Activated T-cell treated with anti-CD3 and anti-CD28 coated beads for 1 hour (primary cell): ENCODE results near the gene SPTBN5.

Source experiments
- DNase-seq: peaks from one replicate; pipeline ENCODE4 v3.0.0-alpha.2; 2020; ENCODE audit warnings: low read depth

The SPTBN5 gene

DNA sequence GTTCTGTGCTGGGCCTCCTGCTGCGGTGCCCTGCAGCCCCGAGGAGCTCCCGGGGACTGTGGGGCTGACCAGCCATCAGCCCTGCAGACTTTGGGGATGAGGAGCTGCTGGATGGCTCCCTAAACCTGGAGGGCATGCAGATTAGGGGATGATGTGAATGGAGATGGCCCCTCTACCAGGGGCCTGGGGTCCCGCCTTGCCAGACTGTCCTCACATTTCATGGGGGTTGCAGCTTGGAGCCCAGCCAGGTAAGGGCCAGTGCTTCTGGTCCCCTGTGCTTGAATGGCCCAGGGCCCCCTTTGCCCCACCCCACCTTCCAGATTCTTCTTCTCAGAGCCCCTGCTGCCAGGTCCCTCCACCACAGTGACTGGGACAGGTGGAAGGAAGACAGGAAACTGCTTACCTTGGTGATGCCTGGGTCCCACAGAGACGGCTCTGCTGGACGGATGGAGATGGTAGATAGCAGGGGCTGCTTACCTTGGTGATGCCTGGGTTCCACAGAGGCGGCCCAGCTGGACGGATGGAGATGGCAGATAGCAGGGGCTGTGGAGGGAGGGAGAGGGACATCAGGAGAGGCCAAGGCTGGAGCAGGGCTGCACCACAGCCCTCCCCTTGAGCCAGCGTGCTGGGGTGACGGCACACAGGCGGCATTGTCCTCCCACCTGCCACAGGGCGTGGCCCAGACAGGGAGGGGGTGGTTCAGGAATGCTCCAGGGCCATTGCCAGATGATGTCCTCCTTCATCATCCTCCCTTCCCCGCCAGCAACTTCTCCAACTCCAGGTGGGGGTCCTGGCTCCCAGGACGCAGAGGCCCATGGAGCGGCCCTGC lies at the start of gene SPTBN5:
Gene SPTBN5, minus strand, starts transcription at position 632 of the 829 bp plus-strand sequence. Its CDS starts 556 bp downstream, at position 76.
- DNase-seq: no peak

DNA sequence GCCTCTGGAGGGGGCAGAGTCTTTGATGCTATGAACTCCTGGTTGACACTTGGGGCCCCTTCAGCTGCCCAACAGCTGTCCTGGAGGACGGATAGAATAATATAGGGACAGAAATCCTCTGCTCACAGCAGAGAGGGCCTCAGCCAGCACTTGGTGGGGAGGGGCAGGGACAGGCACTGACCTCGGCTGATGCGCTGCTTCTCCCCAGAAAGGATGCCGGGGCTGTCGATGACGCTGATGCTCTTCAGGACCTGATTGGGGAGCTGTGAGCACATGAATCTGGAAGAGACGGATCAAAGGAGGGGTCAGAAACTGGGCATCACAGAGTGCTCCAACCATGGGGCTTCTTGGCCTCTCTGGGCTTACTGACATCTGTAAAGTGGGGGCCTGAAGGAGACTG lies 49.0 kb upstream of the SPTBN5 start:
- DNase-seq: no peak

DNA sequence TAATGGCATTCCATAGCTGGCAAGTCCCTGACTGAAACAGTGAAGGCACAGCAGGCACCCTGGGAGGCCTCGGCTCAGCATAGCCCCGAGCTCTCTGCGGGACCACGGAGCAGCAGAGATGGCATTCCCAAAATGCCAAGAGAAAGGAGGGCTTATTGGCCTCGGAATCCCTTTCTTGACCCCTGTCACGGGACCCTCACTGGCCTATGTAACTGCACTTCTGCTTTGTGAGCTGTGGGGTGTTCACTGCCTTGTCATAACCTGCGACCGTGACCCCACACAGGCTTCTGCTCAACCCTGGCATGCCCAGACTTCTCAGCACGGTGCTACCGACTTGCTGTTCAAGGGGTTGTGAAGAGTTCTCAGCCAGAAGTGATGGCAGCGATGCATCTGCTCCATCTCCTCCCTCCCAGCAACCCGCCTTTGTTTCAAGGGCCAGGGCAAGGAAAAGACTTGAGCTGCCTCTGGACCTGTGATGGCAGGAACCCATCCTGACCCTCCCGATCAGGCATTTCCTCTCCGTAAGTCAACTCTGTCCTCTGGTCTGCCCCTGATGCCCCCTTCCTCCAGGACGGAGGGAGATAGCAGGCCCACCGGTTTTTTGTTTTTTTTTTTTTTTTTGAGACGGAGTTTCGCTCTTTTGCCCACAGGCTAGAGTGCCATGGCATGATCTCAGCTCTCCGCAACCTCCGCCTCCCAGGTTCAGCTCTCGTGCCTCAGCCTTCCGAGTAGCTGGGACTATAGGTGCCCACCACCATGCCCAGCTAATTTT lies 48.0 kb upstream of the SPTBN5 start:
- DNase-seq: no peak

DNA sequence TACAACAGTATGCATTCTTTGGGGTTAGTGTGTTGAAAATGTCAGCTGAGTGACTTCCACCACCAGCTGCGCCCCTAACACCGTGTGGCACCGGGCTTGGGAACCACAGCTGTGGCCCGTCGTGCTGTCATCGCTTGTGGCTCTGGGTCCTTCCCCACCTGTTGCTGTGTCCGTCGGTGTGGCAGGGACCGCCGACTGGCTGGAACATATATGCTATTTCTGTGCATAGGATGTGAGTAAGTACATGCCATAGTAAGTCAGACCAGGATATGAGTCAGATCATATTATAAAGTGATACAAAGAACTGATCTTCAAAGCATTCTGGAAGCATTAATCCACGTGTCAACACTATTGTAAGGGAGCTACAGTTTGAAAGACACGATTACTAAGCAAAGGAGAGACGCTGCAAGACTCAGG lies 46.6 kb upstream of the SPTBN5 start:
- DNase-seq: no peak

DNA sequence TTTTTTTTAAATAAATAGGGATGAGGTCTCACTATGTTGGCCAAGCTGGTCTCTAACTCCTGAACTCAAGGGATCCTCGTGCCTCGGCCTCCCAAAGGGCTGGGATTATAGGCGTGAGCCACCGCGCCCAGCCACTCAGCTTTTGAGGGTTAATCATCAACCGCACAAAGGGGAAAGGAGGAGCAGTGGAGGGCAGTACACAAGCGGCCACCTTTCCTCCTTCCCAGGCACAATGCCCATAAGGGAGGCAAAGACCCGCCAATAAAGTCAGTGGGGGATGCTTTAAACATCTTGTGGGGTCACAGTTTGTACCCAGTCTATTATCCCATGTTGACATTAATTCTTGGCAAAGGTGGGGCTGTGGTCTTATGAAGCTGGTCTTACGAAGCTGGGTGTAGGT lies 46.1 kb upstream of the SPTBN5 start:
- DNase-seq: no peak

DNA sequence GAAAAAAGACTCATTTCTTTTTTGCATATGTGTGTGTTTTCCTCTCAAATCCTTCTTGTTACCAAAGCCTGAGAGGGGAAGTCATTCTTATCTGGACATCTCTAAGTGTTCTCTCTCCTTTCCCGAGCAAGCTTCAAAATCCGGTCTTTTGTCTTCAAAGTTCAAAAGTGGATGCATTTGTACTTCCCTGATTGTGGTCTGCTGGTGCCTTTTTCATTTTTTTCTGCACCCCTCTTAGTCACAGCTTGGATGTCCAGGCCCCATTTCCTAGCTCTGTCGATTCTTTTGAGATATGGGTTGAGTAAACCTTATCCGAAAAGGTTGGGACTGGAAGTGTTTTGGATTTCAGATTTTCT lies 43.7 kb upstream of the SPTBN5 start:
- no peak for DNase-seq

DNA sequence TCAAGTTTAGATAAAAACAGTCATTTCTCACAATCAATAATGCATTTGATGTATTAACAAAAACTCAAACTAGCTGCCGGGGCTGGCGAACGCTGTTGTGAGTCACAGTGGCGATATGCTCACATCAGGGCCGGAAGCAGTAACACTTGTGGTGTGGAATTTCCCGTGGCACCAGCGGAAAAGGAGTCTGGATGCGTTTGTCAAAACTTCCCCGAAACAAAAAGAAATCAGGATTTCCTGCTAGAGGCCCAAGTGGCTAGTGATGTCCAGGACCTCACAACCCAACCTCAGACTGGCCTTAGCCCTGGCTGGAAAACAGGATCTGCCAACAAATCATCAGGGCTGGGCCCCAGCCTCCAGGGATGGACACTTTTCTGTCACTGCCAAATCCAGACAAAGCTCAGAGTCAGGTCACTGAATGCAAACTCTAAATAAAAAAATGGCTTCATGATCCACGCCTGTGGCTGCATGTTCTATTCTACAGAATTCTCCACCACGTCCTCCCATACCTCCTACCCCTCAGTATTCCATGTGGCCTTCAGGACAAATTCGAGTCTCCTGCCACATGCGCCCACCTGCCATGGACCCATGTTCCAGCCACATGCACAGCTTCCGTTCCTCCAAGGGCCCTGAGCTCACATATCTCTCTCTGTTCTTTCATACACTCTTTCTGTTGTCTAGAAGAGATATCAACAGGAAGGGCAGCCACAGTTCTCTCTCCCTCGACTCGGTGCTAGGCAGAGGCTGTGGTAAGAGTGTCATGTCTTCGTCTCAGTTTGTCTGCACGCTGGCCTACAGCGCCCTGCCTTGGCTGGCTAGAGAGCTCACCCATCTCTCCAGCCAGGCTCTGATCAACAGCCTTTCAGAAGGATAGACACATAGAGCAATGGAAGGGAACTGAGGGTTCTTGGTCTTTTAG lies 43.1 kb upstream of the SPTBN5 start:
- peak; percentile 58 for DNase-seq

DNA sequence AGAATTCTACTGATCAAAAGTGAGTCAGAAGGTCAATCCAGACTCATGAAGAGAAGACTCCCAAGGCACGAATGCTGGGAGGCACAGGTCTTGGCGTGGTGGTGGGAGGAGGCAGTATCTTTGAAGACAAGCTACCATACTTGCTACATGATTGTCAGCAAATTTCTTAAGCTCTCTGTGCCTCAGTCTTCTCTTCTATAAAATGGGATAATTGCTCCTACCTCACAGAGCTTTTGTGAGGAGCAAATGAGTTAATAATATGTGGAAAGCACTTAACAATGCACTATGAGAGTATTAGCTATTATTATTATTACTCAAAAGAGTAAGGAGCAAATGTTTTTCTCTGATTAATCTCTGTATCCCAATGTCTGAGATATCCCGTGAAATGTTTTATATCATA lies 42.3 kb upstream of the SPTBN5 start:
- no peak for DNase-seq

DNA sequence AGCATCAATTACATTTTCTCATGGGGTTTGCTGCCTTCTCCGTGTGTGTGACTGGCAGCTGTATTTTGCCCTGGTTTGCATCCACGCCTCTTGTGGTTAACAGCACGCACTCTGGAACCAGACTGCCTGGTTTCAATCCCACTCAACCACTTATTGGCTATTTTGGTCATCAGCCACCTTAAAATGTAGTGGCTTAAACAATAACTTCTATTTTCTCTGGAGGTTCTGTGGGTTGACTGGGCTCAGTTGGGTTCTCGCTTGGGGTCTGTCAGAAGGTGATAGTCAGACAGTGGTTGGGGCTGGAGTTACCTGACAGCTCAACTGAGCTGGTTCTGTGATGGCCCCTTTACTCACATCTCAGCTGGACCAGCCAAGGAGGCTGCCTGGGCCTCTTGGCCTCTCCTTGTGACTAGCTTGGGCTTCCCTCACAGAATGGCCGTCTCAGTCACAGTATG lies 41.7 kb upstream of the SPTBN5 start:
- no peak for DNase-seq

DNA sequence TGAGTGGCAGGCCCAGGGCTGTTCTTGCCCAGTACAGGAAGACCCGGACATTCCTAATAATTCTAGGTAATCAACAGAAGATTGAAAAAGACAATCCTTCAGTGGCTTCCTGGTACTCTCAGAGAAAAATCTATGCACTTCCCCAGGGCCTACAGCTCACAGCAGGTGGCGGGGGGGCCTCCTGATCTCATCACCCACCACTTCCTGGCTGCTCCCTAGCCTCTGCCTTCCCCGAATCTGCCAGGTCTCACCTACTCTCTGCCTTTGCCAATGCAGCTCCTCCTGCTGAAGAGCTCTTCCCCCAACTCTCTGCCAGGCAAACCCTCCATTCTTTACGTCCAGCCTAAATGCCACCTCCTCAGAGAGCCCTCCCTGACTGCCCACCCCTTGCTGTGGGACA lies 41.0 kb upstream of the SPTBN5 start:
- DNase-seq: peak; percentile 63

DNA sequence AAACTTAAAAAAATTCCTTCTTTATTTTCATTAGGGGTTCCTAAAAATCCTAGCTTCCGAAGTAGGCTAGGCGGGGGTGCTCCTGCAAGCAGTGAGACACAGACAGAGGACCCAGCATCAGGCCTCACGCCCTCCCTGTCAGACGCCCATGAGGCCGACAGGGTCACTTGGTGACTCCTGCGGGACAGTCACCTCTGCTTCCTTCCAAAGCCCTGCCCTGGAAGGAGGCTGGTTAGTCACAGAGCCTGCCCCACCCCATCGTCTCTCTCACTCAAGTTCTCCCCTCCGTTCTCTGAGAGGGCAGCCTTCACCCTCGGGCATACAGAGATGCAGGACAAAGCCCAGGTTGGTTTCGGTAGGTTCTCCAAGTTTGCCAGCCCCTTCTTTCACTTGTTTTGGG lies 39.9 kb upstream of the SPTBN5 start:
- no peak for DNase-seq

DNA sequence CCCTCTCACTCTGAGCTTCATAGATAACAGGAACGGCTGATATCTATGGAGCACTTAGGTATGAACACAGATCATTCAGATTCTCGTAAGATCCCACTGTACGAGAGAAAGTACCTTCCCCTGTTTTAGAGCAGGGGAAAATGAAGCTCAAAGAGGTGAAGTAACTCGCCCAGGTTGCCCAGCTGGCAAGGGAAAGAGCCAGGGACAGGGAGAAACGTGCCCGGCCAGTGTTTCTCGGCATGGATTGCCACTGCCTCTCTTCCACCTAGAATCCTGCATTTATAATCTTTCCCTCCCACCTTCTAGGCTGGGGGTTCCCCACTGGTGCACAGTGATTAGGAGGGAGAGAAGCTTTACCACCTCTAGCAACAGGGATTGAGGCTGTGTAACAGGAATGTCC lies 39.5 kb upstream of the SPTBN5 start:
- DNase-seq: no peak

DNA sequence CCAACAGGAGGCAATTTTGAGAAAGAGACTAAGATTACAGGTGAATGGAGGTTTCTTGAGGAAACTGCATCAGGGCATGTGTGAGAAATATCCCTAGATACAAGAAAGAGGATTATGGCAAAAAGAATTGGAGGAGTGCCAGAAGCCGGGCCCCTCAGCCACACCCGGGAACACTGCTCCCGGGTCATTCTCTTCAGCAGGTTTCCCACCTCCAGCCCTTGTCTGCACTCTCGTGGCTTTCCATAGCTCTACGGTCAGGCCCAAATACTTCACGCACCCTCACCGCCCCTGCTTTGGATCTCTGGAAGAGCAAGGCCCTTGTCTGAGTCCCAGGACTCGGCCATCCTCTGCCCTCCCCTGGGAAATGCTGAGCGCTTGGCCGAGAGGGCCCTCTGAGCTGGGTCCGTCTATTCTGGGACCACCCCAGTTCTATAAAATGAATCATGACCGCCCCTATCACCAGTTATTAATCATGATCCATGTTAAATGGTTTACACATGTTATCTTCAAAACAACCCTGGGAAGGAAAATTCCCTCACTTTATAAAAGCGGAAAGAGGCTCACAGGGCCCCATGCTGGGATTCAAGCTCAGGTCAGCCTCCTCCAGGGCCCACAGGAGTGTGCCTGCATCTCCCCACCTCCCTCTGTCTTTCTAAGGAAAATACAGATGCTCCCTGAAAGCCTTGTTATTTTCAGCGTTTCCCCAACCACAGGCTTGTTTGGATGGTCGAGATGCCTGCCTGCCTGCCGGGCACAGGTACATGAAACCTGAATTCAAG lies 38.8 kb upstream of the SPTBN5 start:
- no peak for DNase-seq

DNA sequence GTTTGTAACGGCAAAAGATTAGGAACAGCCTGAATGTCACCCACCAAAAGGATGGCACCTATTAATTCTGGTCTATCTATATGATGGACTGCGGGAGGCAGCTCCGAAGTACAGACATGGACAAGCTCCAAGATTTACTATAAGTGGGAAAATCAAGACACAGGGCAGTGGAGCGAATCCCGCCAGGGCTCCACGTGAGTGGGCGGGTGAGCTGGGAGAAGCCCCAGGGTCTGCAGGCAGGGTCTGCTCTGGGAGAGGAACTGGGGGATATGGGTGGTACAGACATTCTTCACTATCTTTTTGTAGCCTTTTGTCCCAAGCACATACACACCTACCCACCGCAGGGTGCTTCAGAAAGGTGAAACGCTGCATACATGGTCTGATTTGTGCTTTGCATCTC lies 38.2 kb upstream of the SPTBN5 start:
- DNase-seq: no peak

DNA sequence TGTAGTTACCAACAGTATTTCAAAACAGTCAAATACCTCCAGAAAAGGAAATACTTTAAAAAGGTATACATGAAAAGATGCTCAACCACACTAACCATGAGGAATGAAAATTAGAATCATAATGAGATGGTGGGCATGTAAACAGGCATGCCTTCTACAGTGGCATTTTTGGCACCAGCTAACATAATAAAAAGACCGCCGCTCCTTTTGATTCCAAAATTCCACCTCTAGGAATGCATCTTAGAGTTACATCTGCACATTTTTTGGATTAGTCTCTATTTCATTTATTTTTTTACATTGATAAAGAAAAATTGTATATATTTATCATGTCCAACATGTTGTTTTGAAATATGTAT lies 37.0 kb upstream of the SPTBN5 start:
- no peak for DNase-seq

DNA sequence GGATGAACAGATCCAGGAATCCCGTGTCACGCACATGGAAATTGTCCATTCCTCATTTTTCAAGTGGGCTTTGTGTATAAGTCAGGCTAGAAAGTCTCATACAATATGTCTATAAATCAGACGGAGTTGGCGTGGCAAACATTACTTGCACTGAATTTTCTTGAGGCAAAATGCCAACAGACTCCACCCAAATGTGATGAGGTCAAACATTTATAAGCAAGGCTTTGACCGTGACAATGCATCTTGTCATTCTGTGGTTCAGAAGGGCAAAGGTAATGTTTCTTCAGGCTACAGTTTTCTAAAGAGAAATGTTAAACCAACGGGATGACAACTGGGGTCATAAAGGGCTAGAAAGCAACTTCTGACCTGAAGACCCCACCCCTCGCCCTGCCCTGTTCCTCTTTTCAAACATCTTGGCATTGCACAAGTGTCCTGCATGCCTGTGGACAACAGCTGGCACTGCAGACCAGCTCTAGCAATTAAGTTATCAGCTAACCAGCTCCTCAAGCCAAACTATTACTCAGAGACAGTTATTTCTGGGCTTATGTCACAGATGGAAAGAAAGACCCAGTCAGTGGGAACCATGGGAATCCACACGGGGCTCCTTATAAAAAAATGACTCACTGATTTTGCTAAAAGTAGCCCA lies 36.5 kb upstream of the SPTBN5 start:
- no peak for DNase-seq

DNA sequence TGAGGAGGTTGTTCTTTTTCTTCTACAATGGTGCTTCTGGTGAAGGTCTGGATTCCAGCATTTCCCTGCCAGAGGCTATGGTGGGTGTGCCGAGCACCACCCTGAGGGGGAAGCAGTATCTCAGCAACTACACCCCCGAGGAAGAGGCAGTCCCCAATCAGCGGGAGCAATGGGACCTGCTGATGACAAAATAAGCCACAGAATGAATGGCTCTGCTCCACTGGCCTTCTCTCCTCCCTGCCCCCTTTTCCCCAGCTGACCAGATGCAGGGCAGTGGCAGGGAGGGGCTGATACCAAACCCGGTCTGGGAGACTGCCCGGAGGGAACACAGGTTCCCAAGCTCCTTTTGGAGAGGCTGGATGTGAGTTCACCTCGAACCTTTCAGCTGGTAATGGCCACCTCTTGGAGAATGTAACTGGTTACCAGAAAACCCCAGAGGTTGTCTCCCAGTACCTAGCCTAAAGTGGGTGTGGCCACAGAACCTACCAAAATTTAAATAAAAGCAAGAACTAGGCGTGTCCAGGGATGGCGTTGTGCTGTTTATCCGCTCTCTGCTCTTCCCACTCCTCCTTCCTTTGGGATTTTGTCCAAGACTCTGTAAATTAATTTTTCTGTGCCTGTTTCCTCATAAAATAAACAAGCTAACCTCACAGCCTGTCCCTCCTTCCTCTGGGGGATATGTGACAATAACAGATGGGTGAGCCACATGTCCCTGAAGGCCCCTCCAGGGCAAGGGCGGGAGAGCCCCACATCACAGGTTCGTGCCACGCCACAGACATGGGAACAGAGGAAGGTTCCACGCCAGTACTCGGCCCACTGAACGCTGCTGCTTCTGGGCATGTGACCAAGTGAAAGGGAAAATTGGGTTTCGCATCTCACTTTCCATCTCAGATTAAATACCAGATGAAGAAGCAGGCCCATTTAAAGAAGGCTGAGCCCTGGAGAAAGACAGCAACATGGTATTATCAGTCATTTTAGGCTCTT lies 35.1 kb upstream of the SPTBN5 start:
- no peak for DNase-seq

DNA sequence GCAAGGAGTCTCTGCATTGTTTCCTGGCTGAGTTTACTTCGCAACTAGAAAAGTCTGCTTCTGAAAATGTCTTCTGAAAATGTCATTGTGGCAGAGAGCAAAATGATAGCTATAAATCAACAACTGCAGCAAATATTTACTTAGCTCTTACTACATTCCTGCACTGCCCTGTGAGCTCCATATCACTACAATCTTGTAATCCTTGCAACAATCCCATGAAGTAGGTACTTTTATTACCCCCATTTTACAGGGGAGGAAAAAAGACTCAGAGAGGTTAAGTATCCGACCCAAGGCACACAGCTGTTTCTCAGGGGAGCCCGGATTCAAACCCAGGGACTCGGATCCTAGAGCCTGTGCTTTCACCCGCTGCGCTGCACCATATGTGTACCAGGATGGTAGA lies 34.2 kb upstream of the SPTBN5 start:
- no peak for DNase-seq

DNA sequence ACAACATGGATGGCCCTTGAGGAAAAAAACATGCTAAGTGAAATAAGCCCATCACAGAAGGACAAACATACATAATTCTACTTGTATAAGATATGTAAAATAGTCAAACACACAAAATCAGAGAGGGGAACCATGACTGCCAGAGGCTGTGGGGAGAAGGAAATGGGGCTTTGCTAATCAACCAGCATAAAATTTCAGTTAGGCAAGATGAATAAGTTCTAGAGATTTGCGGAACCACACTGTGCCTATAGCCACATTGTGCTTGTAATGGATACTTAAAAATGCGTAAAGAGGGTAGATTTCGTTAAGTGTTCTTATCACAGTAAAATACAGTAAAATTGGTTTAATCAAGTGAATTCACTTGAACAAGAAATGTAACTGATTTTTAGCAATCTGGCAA lies 33.7 kb upstream of the SPTBN5 start:
- DNase-seq: no peak
